Medulla oblongata (tissue), 1 donor: ENCODE results near the gene CD248.
A peak's percentile ranks its signal among the peaks of the same experiment; 100 is the strongest.
"Not testable (repeated sequence)": the region's sequence is repeated elsewhere in the genome, so short reads cannot be mapped to it uniquely, and the experiment has no call there.

Experiments
- DNase-seq: peaks from one replicate; pipeline ENCODE4 v3.0.0-alpha.2; 2015; ENCODE audit errors: extremely low spot score

CD248 gene

GRCh38 chr11:66328302-66329144, 11.7 kb upstream of the CD248 start:
- peak; percentile 71 for DNase-seq

- no peak for DNase-seq
These were observed 11.1 kb upstream of the CD248 start for GRCh38 chr11:66328031-66328301.

GRCh38 chr11:66327171-66328030, 10.6 kb upstream of the CD248 start:
- no peak for DNase-seq

- DNase-seq, result no peak
These were observed 9.6 kb upstream of the CD248 start for GRCh38 chr11:66326261-66327111.

- DNase-seq, result no peak
These were observed 8.4 kb upstream of the CD248 start for GRCh38 chr11:66325263-66325671.

GRCh38 chr11:66324664-66325063, 7.8 kb upstream of the CD248 start:
- no peak for DNase-seq

- DNase-seq, result no peak
These were observed 6.8 kb upstream of the CD248 start for GRCh38 chr11:66323684-66324083.

- DNase-seq, result no peak
These were observed 6.0 kb upstream of the CD248 start for GRCh38 chr11:66322732-66323427.

GRCh38 chr11:66321606-66322005, 4.8 kb upstream of the CD248 start:
- no peak for DNase-seq

GRCh38 chr11:66320748-66321147, 3.9 kb upstream of the CD248 start:
- not testable (repeated sequence) for DNase-seq

- DNase-seq, result not testable (repeated sequence)
These were observed 3.4 kb upstream of the CD248 start for GRCh38 chr11:66320289-66320688.

GRCh38 chr11:66318600-66318970, 1.7 kb upstream of the CD248 start:
- DNase-seq, result no peak

GRCh38 chr11:66317723-66318599, 1.1 kb upstream of the CD248 start:
- no peak for DNase-seq

- no peak for DNase-seq
These were observed 478 bp upstream of the CD248 start for GRCh38 chr11:66317322-66317722.

GRCh38 chr11:66315921-66316811, 678 bp downstream of the CD248 start:
- no peak for DNase-seq

- DNase-seq, result no peak
These were observed 1.4 kb downstream of the CD248 start for GRCh38 chr11:66315498-66315885.

GRCh38 chr11:66314561-66315497, 2.0 kb downstream of the CD248 start:
- no peak for DNase-seq

GRCh38 chr11:66314186-66314501, 2.7 kb downstream of the CD248 start:
- DNase-seq, result no peak
